WTC11 (cell line): ENCODE measurements around the gene NUDT19. TPM values are rescaled to one million over a fixed set of nuclear protein-coding genes. Genes with fewer than 3 reads are reported as not detected.
A peak's percentile ranks its signal among the peaks of the same experiment; 100 is the strongest.

ENCODE experiments used
- ATAC-seq: fragments of 200-7000 bp; cut with Tn5 transposase; 2 replicates; pipeline ENCODE4 v1.10.0; 2021; ENCODE audit warnings: mild to moderate bottlenecking, moderate library complexity
- CTCF ChIA-PET: fragments of 300-600 bp; sonication (Branson Sonifier 250); formaldehyde crosslinking; loops from one replicate; lab custom pipeline; 2021; ENCODE audit warnings: antibody characterized with exemption; lab: Charles Lee
- POLR2A ChIA-PET: fragments of 350-600 bp; sonication (Branson Sonifier 250); formaldehyde crosslinking; loops from one replicate; lab custom pipeline; 2021; ENCODE audit warnings: antibody characterized with exemption; lab: Charles Lee
- DNase-seq: peaks from one replicate; pipeline ENCODE4 v3.0.0; 2021; ENCODE audit warnings: low spot score
- H3K27ac Mint-ChIP-seq: 2 replicates; pipeline ENCODE4 v1.8.0; 2021; ENCODE audit warnings: mixed read lengths
- H3K27me3 Mint-ChIP-seq: 2 replicates; pipeline ENCODE4 v1.8.0; 2021; ENCODE audit warnings: low read depth, mild to moderate bottlenecking, moderate library complexity, mixed read lengths
- H3K36me3 Mint-ChIP-seq: 2 replicates; pipeline ENCODE4 v1.8.0; 2021; ENCODE audit warnings: mixed read lengths
- H3K4me1 Mint-ChIP-seq: 2 replicates; pipeline ENCODE4 v1.8.0; 2022; ENCODE audit warnings: mixed read lengths
- H3K4me3 Mint-ChIP-seq: 2 replicates; pipeline ENCODE4 v1.8.0; 2021; ENCODE audit warnings: mild to moderate bottlenecking, moderate library complexity, mixed read lengths
- H3K9me3 Mint-ChIP-seq: 2 replicates; pipeline ENCODE4 v1.8.0; 2021; ENCODE audit warnings: mixed read lengths
- CBFB ChIP-seq: sonication (generic); formaldehyde crosslinking; IDR thresholded peaks from 2 replicates; pipeline ENCODE4 v1.8.1; 2022; ENCODE audit warnings: mild to moderate bottlenecking, low read depth, missing genetic modification reagents
- CTCF ChIP-seq: fragments of 200-600 bp; IDR thresholded peaks from 2 replicates; pipeline ENCODE4 v1.8.0; 2022; ENCODE audit warnings: antibody characterized with exemption
- ETV6 ChIP-seq: sonication (generic); formaldehyde crosslinking; IDR thresholded peaks from 2 replicates; pipeline ENCODE4 v1.8.1; 2022; ENCODE audit warnings: mild to moderate bottlenecking, missing genetic modification reagents
- FOXJ3 ChIP-seq: sonication (generic); formaldehyde crosslinking; IDR thresholded peaks from 2 replicates; pipeline ENCODE4 v1.9.0; 2021; ENCODE audit warnings: missing genetic modification reagents, mild to moderate bottlenecking, borderline replicate concordance
- GABPB1 ChIP-seq: sonication (generic); formaldehyde crosslinking; IDR thresholded peaks from 2 replicates; pipeline ENCODE4 v1.8.1; 2023; ENCODE audit warnings: mild to moderate bottlenecking, missing genetic modification reagents
- IRF2 ChIP-seq: sonication (generic); formaldehyde crosslinking; IDR thresholded peaks from 2 replicates; pipeline ENCODE4 v1.8.0; 2022; ENCODE audit warnings: low read depth, missing genetic modification reagents, borderline replicate concordance
- KAT7 ChIP-seq: sonication (generic); formaldehyde crosslinking; IDR thresholded peaks from 2 replicates; pipeline ENCODE4 v1.8.1; 2023; ENCODE audit warnings: missing genetic modification reagents, mild to moderate bottlenecking, borderline replicate concordance
- NR3C1 ChIP-seq: sonication (generic); formaldehyde crosslinking; conservative IDR thresholded peaks from 2 replicates; pipeline ENCODE4 v1.8.1; 2023; ENCODE audit warnings: low read depth, mild to moderate bottlenecking, missing genetic modification reagents
- OVOL2 ChIP-seq: fragments of 250-450 bp; sonication (Bioruptor Pico); IDR thresholded peaks from 2 replicates; pipeline ENCODE4 v1.9.0; 2021; ENCODE audit warnings: mild to moderate bottlenecking, borderline replicate concordance
- PRDM15 ChIP-seq: sonication (generic); formaldehyde crosslinking; IDR thresholded peaks from 2 replicates; pipeline ENCODE4 v1.8.0; 2022; ENCODE audit warnings: missing genetic modification reagents
- PREB ChIP-seq: sonication (generic); formaldehyde crosslinking; IDR thresholded peaks from 2 replicates; pipeline ENCODE4 v1.8.1; 2022; ENCODE audit warnings: mild to moderate bottlenecking, missing genetic modification reagents, moderate library complexity, borderline replicate concordance
- SMAD3 ChIP-seq: sonication (generic); formaldehyde crosslinking; IDR thresholded peaks from 2 replicates; pipeline ENCODE4 v1.8.0; 2022; ENCODE audit warnings: missing genetic modification reagents, mild to moderate bottlenecking, borderline replicate concordance
- SP1 ChIP-seq: sonication (generic); formaldehyde crosslinking; conservative IDR thresholded peaks from 2 replicates; pipeline ENCODE4 v1.8.1; 2022; ENCODE audit warnings: missing genetic modification reagents
- TEAD4 ChIP-seq: sonication (generic); formaldehyde crosslinking; IDR thresholded peaks from 2 replicates; pipeline ENCODE4 v1.8.0; 2022; ENCODE audit warnings: mild to moderate bottlenecking, missing genetic modification reagents
- ZNF232 ChIP-seq: sonication (generic); formaldehyde crosslinking; IDR thresholded peaks from 2 replicates; pipeline ENCODE4 v1.8.0; 2022; ENCODE audit warnings: mild to moderate bottlenecking, missing genetic modification reagents
- ZNF396 ChIP-seq: fragments of 250-450 bp; sonication (Bioruptor Pico); IDR thresholded peaks from 2 replicates; pipeline ENCODE4 v1.8.0; 2021; ENCODE audit warnings: mild to moderate bottlenecking, moderate library complexity, borderline replicate concordance
- ZNF416 ChIP-seq: fragments of 250-450 bp; sonication (Bioruptor Pico); IDR thresholded peaks from 2 replicates; pipeline ENCODE4 v1.9.0; 2021; ENCODE audit warnings: mild to moderate bottlenecking, inconsistent platforms
- ZNF423 ChIP-seq: fragments of 250-450 bp; sonication (Bioruptor Pico); IDR thresholded peaks from 2 replicates; pipeline ENCODE4 v2.1.2; 2022; ENCODE audit warnings: mild to moderate bottlenecking, moderate library complexity
- total RNA-seq: library from RNA; stranded (reverse); gene quantifications from 3 replicates; pipeline ENCODE4 v1.2.3, GENCODE V29; 2021
- TF ChIP-seq, protein P1 (sequence below): sonication (generic); formaldehyde crosslinking; IDR thresholded peaks from 2 replicates; pipeline ENCODE4 v1.8.0; 2023; ENCODE audit warnings: mild to moderate bottlenecking, missing genetic modification reagents
- TF ChIP-seq, protein P2 (sequence below): fragments of 250-450 bp; sonication (Bioruptor Pico); IDR thresholded peaks from 2 replicates; pipeline ENCODE4 v1.9.0; 2021; ENCODE audit warnings: moderate library complexity, mild to moderate bottlenecking, inconsistent platforms, borderline replicate concordance

The NUDT19 gene
- total RNA-seq, 1 experiment from 2014 or later = 2.4 TPM

GRCh38 chr19:32676186-32676894 is 15.3 kb upstream of the NUDT19 start (continued):
- no peak for TF ChIP-seq PRDM15
- TF ChIP-seq SP1 (CRISPR knock-in tag) = 0 out of 2 replicates have a peak, but pooled peaks have one; percentile 31
- TF ChIP-seq TEAD4 = no peak
- TF ChIP-seq KAT7 (CRISPR knock-in tag) = no peak
- TF ChIP-seq, protein P1, sequence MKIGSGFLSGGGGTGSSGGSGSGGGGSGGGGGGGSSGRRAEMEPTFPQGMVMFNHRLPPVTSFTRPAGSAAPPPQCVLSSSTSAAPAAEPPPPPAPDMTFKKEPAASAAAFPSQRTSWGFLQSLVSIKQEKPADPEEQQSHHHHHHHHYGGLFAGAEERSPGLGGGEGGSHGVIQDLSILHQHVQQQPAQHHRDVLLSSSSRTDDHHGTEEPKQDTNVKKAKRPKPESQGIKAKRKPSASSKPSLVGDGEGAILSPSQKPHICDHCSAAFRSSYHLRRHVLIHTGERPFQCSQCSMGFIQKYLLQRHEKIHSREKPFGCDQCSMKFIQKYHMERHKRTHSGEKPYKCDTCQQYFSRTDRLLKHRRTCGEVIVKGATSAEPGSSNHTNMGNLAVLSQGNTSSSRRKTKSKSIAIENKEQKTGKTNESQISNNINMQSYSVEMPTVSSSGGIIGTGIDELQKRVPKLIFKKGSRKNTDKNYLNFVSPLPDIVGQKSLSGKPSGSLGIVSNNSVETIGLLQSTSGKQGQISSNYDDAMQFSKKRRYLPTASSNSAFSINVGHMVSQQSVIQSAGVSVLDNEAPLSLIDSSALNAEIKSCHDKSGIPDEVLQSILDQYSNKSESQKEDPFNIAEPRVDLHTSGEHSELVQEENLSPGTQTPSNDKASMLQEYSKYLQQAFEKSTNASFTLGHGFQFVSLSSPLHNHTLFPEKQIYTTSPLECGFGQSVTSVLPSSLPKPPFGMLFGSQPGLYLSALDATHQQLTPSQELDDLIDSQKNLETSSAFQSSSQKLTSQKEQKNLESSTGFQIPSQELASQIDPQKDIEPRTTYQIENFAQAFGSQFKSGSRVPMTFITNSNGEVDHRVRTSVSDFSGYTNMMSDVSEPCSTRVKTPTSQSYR (CRISPR knock-in tag) = no peak
- TF ChIP-seq ZNF232 = peak; percentile 34; the same call in 1 of the 2 replicates
- TF ChIP-seq GABPB1 = no peak
- TF ChIP-seq OVOL2 (CRISPR knock-in tag) = no peak
- no peak for TF ChIP-seq PREB
- TF ChIP-seq CBFB (CRISPR knock-in tag) = no peak
- TF ChIP-seq ZNF416 (CRISPR knock-in tag) = no peak
- no peak for TF ChIP-seq IRF2
- no peak for TF ChIP-seq FOXJ3
- no peak for TF ChIP-seq ZNF396
- TF ChIP-seq ETV6 (CRISPR knock-in tag) = peak; percentile 38; the same call in 1 of the 2 replicates
- TF ChIP-seq, protein P2, sequence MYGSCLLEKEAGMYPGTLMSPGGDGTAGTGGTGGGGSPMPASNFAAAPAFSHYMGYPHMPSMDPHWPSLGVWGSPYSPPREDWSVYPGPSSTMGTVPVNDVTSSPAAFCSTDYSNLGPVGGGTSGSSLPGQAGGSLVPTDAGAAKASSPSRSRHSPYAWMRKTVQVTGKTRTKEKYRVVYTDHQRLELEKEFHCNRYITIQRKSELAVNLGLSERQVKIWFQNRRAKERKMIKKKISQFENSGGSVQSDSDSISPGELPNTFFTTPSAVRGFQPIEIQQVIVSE (CRISPR knock-in tag) = no peak
- TF ChIP-seq, all 79 proteins: peak for 15

GRCh38 chr19:32676895-32677359 is 14.7 kb upstream of the NUDT19 start:
- POLR2A ChIA-PET = interaction anchor here (0.6 to 0.7 kb wide), 3 partner anchors 272 to 500 kb away, joined by 3 to 7 read pairs (median 4); partner anchors contain the start of gene DPY19L3
- H3K27ac Mint-ChIP-seq = no peak overlapping the region
- DNase-seq (peak; percentile 17), ATAC-seq (no peak)
- H3K9me3 Mint-ChIP-seq = no peaks in the 10 kb centered on the region
- TF ChIP-seq NR3C1 (CRISPR knock-in tag) = no peak
- TF ChIP-seq ZNF423 = no peak
- no peak for TF ChIP-seq CTCF
- no peak for TF ChIP-seq SMAD3 (CRISPR knock-in tag)
- TF ChIP-seq IRF2 = no peak
- H3K27me3 Mint-ChIP-seq = peaks cover 41% of the 10 kb centered on the region
- peaks cover 23% of the 10 kb centered on the region for H3K4me1 Mint-ChIP-seq
- H3K4me3 Mint-ChIP-seq = peak overlapping the region; percentile 52
- CTCF ChIA-PET = interaction anchor here (0.5 to 3.9 kb wide), 5 partner anchors 13 to 76 kb away, joined by 3 to 15 read pairs (median 4); partner anchors contain the start of gene NUDT19
- no peaks in the 10 kb centered on the region; the same call in 1 of the 2 replicates for H3K36me3 Mint-ChIP-seq
